CD4-positive, alpha-beta T cell (primary cell): ENCODE data around the gene RMRP. TPM values are rescaled to one million over a fixed set of nuclear protein-coding genes. Genes with fewer than 3 reads are reported as not detected.

Source experiments
- ATAC-seq: fragments of 200-7000 bp; cut with Tn5 transposase; one replicate; pipeline ENCODE4 v1.10.0; 2022; ENCODE audit warnings: mild to moderate bottlenecking; ENCODE audit not compliant: poor library complexity
- CTCF ChIA-PET: fragments of 350-600 bp; sonication (Branson Sonifier 250); formaldehyde crosslinking; loops from one replicate; lab custom pipeline; 2021; ENCODE audit warnings: antibody characterized with exemption, inconsistent platforms; lab: Charles Lee
- POLR2A ChIA-PET: fragments of 350-600 bp; sonication (Branson Sonifier 250); formaldehyde crosslinking; loops from one replicate; lab custom pipeline; 2021; ENCODE audit warnings: antibody characterized with exemption, inconsistent platforms; lab: Charles Lee
- DNase-seq, 14 experiments: peaks; one replicate each; pipeline ENCODE4 v3.0.0-alpha.2; 2013 to 2020; ENCODE audit warnings: mixed read lengths in 2 of 14
- H3K27ac ChIP-seq, 2 donors: one replicate each; pipeline versions ENCODE4 v1.5.1 to v1.7.0; 2013; ENCODE audit warnings: low read length in 2 of 2, low read depth in 1 of 2, mild to moderate bottlenecking in 1 of 2
- H3K27me3 ChIP-seq, 2 experiments: 1 replicate in 1 of 2; 2 replicates in 1 of 2; pipeline versions ENCODE4 v1.6.1 to v1.7.0; 2013; ENCODE audit warnings: low read length in 2 of 2, control low read depth in 1 of 2, mild to moderate bottlenecking in 1 of 2, moderate library complexity in 1 of 2; ENCODE audit not compliant: insufficient read depth in 2 of 2, control insufficient read depth in 1 of 2
- H3K36me3 ChIP-seq: one replicate; pipeline ENCODE4 v1.6.1; 2013; ENCODE audit warnings: low read length, control low read depth; ENCODE audit not compliant: insufficient read depth
- H3K4me1 ChIP-seq: one replicate; pipeline ENCODE4 v1.6.1; 2013; ENCODE audit warnings: low read length, control low read depth; ENCODE audit not compliant: insufficient read depth
- H3K4me3 ChIP-seq: one replicate; pipeline ENCODE4 v1.5.1; 2013; ENCODE audit warnings: mild to moderate bottlenecking, low read length, moderate library complexity
- H3K9me3 ChIP-seq, 2 experiments: 1 replicate in 1 of 2; 2 replicates in 1 of 2; pipeline versions ENCODE4 v1.6.1 to v1.7.0; 2013; ENCODE audit warnings: low read length in 2 of 2, mild to moderate bottlenecking in 2 of 2, control low read depth in 1 of 2, moderate library complexity in 1 of 2; ENCODE audit not compliant: control insufficient read depth in 1 of 2, insufficient read depth in 1 of 2
- H3K27ac Mint-ChIP-seq: one replicate; pipeline ENCODE4 v1.8.0; 2020; ENCODE audit warnings: mixed read lengths
- H3K27me3 Mint-ChIP-seq: one replicate; pipeline ENCODE4 v1.8.0; 2021; ENCODE audit warnings: mixed read lengths
- H3K36me3 Mint-ChIP-seq: one replicate; pipeline ENCODE4 v1.8.0; 2021; ENCODE audit warnings: low read depth, mixed read lengths
- H3K4me1 Mint-ChIP-seq: one replicate; pipeline ENCODE4 v1.8.0; 2021; ENCODE audit warnings: low read depth, mixed read lengths
- H3K4me3 Mint-ChIP-seq: one replicate; pipeline ENCODE4 v1.8.0; 2020; ENCODE audit warnings: mild to moderate bottlenecking, mixed read lengths
- H3K9me3 Mint-ChIP-seq: one replicate; pipeline ENCODE4 v1.8.0; 2020; ENCODE audit warnings: mixed read lengths
- intact Hi-C, 2 experiments: fragments of 100-400 bp; cut with DNase I in 1 of 2; cut with micrococcal nuclease in 1 of 2; formaldehyde crosslinking; loops; one replicate each; pipeline versions ENCODE4 v1.15.1 to v1.9.0; 2023 to 2025; cut with DNase I, micrococcal nuclease
- total RNA-seq, 174 experiments: library from RNA in 2 of 174; stranded (reverse) in 2 of 174; gene quantifications; one replicate each; pipeline ENCODE4 v1.2.3 and lab custom pipeline; 2021 to 2026
- TF ChIP-seq, protein P1 (sequence below): fragments of 200-600 bp; IDR thresholded peaks from one replicate; pipeline ENCODE4 v1.8.0; 2022; ENCODE audit warnings: antibody characterized with exemption, mild to moderate bottlenecking

Gene RMRP
- total RNA-seq, 2 experiments from 2014 or later: 14,857 to 24,615 TPM

DNA sequence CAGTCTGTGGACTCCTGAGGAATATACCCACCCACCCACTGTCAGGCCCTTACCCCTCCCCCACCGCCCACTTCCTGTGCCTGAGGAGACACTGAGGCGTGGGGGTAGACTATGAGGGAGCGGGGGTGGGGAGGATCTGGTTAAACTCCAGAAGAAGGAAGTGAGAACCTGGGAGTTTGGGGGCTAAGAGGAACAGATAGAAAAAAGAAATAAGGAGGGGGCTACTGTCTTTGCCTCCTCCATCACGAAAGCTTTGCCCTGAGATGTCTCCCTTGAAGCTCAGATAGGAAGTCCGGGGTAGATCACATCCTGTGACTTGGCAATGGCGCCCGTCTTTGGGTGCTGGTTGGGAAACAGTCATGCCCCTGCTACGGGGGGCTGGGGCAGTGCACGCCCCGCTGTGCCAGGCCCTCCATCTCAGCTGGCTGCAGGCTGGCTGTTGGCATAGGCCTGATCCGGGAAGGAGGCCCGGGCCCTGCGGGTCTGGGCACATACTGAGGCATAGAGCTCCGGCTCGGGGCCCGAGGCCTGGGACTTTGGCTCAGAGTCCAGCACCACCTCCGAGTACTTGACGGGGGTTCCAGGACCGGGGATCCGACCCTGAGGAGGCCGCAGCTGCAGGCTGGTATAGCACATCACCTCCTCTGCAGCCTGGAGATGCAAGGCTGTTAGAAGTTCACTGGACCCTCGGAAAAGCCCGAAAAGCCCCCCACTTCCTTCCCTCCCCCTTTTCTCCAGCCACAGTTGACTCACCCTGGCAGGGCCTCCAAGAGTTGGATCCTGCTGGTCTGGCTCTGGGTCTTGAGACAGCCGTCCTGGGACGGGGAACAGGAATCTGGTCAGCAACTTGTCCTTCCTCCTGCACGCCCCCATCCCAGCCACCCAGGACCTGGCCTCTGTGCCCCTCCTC, 8.1 kb downstream of the RMRP start:
- Histone ChIP-seq H3K9me3 (no peaks in the 10 kb centered on the region), H3K27ac (peak overlapping the region; percentile 64 to 75), H3K4me1 (peaks cover 85% of the 10 kb centered on the region), H3K36me3 (peaks cover 8% of the 10 kb centered on the region), H3K27me3 (no peaks in the 10 kb centered on the region), H3K4me3 (peak overlapping the region; percentile 79)
- Mint-ChIP-seq H3K27ac (peak overlapping the region; percentile 94), H3K4me3 (peak overlapping the region; percentile 94), H3K9me3 (no peaks in the 10 kb centered on the region), H3K4me1 (peaks cover 70% of the 10 kb centered on the region), H3K27me3 (no peaks in the 10 kb centered on the region), H3K36me3 (peaks cover 32% of the 10 kb centered on the region)
- TF ChIP-seq, protein P1, sequence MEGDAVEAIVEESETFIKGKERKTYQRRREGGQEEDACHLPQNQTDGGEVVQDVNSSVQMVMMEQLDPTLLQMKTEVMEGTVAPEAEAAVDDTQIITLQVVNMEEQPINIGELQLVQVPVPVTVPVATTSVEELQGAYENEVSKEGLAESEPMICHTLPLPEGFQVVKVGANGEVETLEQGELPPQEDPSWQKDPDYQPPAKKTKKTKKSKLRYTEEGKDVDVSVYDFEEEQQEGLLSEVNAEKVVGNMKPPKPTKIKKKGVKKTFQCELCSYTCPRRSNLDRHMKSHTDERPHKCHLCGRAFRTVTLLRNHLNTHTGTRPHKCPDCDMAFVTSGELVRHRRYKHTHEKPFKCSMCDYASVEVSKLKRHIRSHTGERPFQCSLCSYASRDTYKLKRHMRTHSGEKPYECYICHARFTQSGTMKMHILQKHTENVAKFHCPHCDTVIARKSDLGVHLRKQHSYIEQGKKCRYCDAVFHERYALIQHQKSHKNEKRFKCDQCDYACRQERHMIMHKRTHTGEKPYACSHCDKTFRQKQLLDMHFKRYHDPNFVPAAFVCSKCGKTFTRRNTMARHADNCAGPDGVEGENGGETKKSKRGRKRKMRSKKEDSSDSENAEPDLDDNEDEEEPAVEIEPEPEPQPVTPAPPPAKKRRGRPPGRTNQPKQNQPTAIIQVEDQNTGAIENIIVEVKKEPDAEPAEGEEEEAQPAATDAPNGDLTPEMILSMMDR: no peak
- peak; percentile 10 for ATAC-seq
- POLR2A ChIA-PET: interaction anchor here (1.4 to 6.3 kb wide), 12 partner anchors 7 to 163 kb away, joined by 3 to 175 read pairs (median 10); partner anchors contain the start of genes ARHGEF39, CCDC107, CREB3 and RMRP
- intact Hi-C loops: loop anchor here (5.0 kb wide), 2 partner anchors 98 to 163 kb away; partner anchors contain the start of genes GBA2 (in 1 of the 2), RGP1 (in 1 of the 2) and SPAG8 (in 1 of the 2)
- peak in 9 of 14 experiments; percentile 29 to 71 (median 49) for DNase-seq
- CTCF ChIA-PET: interaction anchor here (2.2 to 7.8 kb wide), 4 partner anchors 10 to 81 kb away, joined by 6 to 94 read pairs (median 27); partner anchors contain the start of genes CCDC107, CREB3, RMRP and TLN1

DNA sequence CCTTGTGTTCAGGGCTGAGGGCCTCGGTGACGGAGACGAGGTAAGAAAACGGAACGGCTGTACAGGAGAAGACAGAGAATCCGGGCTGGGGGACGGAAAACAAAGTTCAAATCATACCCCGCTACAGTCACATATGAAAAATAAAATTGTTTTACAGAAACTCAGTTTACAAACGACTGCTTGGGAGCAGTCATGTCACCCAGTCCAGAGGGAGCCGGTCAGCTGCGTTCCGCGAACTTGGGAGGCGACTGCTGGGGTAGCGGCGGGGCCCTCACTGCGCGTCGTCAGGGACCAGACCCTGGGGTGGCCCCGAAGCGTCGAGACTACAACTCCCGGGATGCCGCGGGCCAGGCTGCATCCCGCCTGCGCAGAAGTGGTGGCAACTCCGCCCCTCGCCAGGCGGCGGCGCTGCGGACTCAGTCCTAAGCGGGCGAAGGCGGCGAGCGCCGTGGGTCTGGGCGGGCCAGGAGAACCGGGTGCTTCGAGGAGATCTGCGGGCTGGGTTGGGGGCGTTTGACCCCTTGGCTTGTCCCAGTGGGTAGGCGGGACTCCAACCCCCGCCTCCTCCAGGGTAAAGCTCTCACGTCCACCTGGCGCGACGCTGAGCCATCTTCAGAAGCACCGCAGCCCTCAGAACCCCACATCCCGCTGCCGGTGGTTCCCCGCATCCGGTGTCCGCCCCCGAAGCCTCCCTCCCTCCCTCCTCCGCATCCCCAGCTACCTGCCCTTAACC, 11.1 kb downstream of the RMRP start:
- Mint-ChIP-seq H3K27me3 (no peaks in the 10 kb centered on the region), H3K4me1 (peaks cover 73% of the 10 kb centered on the region), H3K27ac (peak overlapping the region; percentile 94), H3K4me3 (peak overlapping the region; percentile 94), H3K36me3 (peaks cover 32% of the 10 kb centered on the region), H3K9me3 (no peaks in the 10 kb centered on the region)
- ATAC-seq (peak; percentile 83), DNase-seq (peak; percentile 83 to 96 (median 88))
- ChIA-PET CTCF (interaction anchor here (0.7 to 7.8 kb wide), 17 partner anchors 8 to 182 kb away, joined by 3 to 94 read pairs (median 7); partner anchors contain the start of genes ARHGEF39, CCDC107, CREB3 and FAM221B), POLR2A (interaction anchor here (0.5 to 6.3 kb wide), 28 partner anchors 8 to 1843 kb away, joined by 3 to 175 read pairs (median 8); partner anchors contain the start of genes ARHGEF39, CCDC107, CD72 and CREB3)
- H3K4me1 ChIP-seq: peaks cover 78% of the 10 kb centered on the region
- no peaks in the 10 kb centered on the region for H3K27me3 ChIP-seq
- intact Hi-C loops: loop anchor here (1.0 to 5.0 kb wide), 10 partner anchors 11 to 168 kb away; partner anchors contain the start of genes CCDC107 (in 1 of the 2), CREB3 (in 1 of the 2), GBA2 (in 1 of the 2) and HINT2 (in 1 of the 2)
- H3K4me3 ChIP-seq: peak overlapping the region; percentile 72
- TF ChIP-seq, protein P1: peak; percentile 96
- no peaks in the 10 kb centered on the region for H3K9me3 ChIP-seq
- peak overlapping the region; percentile 80 to 82 for H3K27ac ChIP-seq
- peaks cover 8% of the 10 kb centered on the region for H3K36me3 ChIP-seq
